Measurements from ENCODE around the gene CEP72. TPM values are rescaled to one million over a fixed set of nuclear protein-coding genes. Genes with fewer than 3 reads are reported as not detected.

CEP72 gene
- total RNA-seq, 1 donor from 2014 or later = 17.2 TPM

GRCh38 chr5:670396-671270 is 58.5 kb downstream of the CEP72 start:
- no peak overlapping the region for H3K27ac ChIP-seq
- Mint-ChIP-seq H3K27ac (no peak overlapping the region), H3K9me3 (no peaks in the 10 kb centered on the region), H3K4me1 (peaks cover 14% of the 10 kb centered on the region), H3K27me3 (ENCODE audit: insufficient read depth, low read depth) (peaks cover 10% of the 10 kb centered on the region), H3K36me3 (peaks cover 9% of the 10 kb centered on the region), H3K4me3 (no peak overlapping the region)
- no peaks in the 10 kb centered on the region for H3K9me3 ChIP-seq (ENCODE audit: low read depth)
- no peak overlapping the region for H3K4me3 ChIP-seq
- H3K4me1 ChIP-seq = peaks cover 8% of the 10 kb centered on the region
- H4K20me1 ChIP-seq (ENCODE audit: low read depth) = peaks cover 44% of the 10 kb centered on the region
- H3K36me3 ChIP-seq = no peaks in the 10 kb centered on the region
- H2AFZ ChIP-seq (replicated peaks) = no peak overlapping the region
- no peak overlapping the region for H3K4me2 ChIP-seq
- no peak overlapping the region for H3K9ac ChIP-seq
- peaks cover 21% of the 10 kb centered on the region for H3K27me3 ChIP-seq
- TF ChIP-seq CTCF (IDR thresholded peaks at IDR 0.05) (no peak), EZH2 (IDR thresholded peaks at IDR 0.05) (no peak), EZH2phosphoT487 (IDR thresholded peaks at IDR 0.05) (no peak)
- no peaks in the 10 kb centered on the region for H3K79me2 ChIP-seq (ENCODE audit: low read depth)
- no peak for DNase-seq (ENCODE audit: low spot score)
- peaks cover 2% of the 10 kb centered on the region for H3F3A ChIP-seq (ENCODE audit: low read depth)

- no peaks in the 10 kb centered on the region for H3K9me3 Mint-ChIP-seq
- peak; percentile 78 for DNase-seq (ENCODE audit: low spot score)
- H3F3A ChIP-seq (ENCODE audit: low read depth) = peaks cover 2% of the 10 kb centered on the region
- H3K4me3 ChIP-seq = no peak overlapping the region
- H3K4me2 ChIP-seq = no peak overlapping the region
- no peak overlapping the region for H3K4me3 Mint-ChIP-seq
- no peak overlapping the region for H2AFZ ChIP-seq (replicated peaks)
- no peaks in the 10 kb centered on the region for H3K9me3 ChIP-seq (ENCODE audit: low read depth)
- peaks cover 10% of the 10 kb centered on the region for H3K27me3 Mint-ChIP-seq (ENCODE audit: insufficient read depth, low read depth)
- TF ChIP-seq EZH2phosphoT487 (IDR thresholded peaks at IDR 0.05) (no peak), CTCF (IDR thresholded peaks at IDR 0.05) (peak; percentile 93)
- no peak overlapping the region for H3K9ac ChIP-seq
- H3K27ac Mint-ChIP-seq = peak overlapping the region; percentile 100
- H3K36me3 Mint-ChIP-seq = peaks cover 7% of the 10 kb centered on the region
- no peaks in the 10 kb centered on the region for H3K36me3 ChIP-seq
- no peaks in the 10 kb centered on the region for H3K79me2 ChIP-seq (ENCODE audit: low read depth)
- H3K27ac ChIP-seq = no peak overlapping the region
- H4K20me1 ChIP-seq (ENCODE audit: low read depth) = peaks cover 44% of the 10 kb centered on the region
- H3K27me3 ChIP-seq = peaks cover 32% of the 10 kb centered on the region
- H3K4me1 Mint-ChIP-seq = peaks cover 17% of the 10 kb centered on the region
- peaks cover 8% of the 10 kb centered on the region for H3K4me1 ChIP-seq
Measured at GRCh38 chr5:671459-672328, 59.6 kb downstream of the CEP72 start.

GRCh38 chr5:672329-673160 is 60.4 kb downstream of the CEP72 start:
- Histone ChIP-seq H3K4me2 (peak overlapping the region; percentile 25), H3K79me2 (ENCODE audit: low read depth) (no peaks in the 10 kb centered on the region), H3K4me1 (peaks cover 8% of the 10 kb centered on the region), H3K9ac (no peak overlapping the region), H3K9me3 (ENCODE audit: low read depth) (no peaks in the 10 kb centered on the region), H3K4me3 (no peak overlapping the region), H3K27ac (no peak overlapping the region), H2AFZ (replicated peaks) (no peak overlapping the region), H3K36me3 (no peaks in the 10 kb centered on the region), H3K27me3 (peaks cover 39% of the 10 kb centered on the region), H3F3A (ENCODE audit: low read depth) (peaks cover 2% of the 10 kb centered on the region), H4K20me1 (ENCODE audit: low read depth) (peaks cover 38% of the 10 kb centered on the region)
- TF ChIP-seq EZH2 (IDR thresholded peaks at IDR 0.05) (no peak), EZH2phosphoT487 (IDR thresholded peaks at IDR 0.05) (no peak), CTCF (IDR thresholded peaks at IDR 0.05) (no peak)
- H3K27ac Mint-ChIP-seq = peak overlapping the region; percentile 100
- H3K36me3 Mint-ChIP-seq = peaks cover 1% of the 10 kb centered on the region
- peaks cover 14% of the 10 kb centered on the region for H3K4me1 Mint-ChIP-seq
- peak; percentile 89 for DNase-seq (ENCODE audit: low spot score)
- peaks cover 10% of the 10 kb centered on the region for H3K27me3 Mint-ChIP-seq (ENCODE audit: insufficient read depth, low read depth)
- H3K9me3 Mint-ChIP-seq = no peaks in the 10 kb centered on the region
- H3K4me3 Mint-ChIP-seq = peak overlapping the region; percentile 79
